ENCODE data around the gene PDZRN4. TPM values are rescaled to one million over a fixed set of nuclear protein-coding genes. Genes with fewer than 3 reads are reported as not detected.

PDZRN4 gene
- total RNA-seq, 1 donor from 2014 or later: 24.8 TPM

DNA sequence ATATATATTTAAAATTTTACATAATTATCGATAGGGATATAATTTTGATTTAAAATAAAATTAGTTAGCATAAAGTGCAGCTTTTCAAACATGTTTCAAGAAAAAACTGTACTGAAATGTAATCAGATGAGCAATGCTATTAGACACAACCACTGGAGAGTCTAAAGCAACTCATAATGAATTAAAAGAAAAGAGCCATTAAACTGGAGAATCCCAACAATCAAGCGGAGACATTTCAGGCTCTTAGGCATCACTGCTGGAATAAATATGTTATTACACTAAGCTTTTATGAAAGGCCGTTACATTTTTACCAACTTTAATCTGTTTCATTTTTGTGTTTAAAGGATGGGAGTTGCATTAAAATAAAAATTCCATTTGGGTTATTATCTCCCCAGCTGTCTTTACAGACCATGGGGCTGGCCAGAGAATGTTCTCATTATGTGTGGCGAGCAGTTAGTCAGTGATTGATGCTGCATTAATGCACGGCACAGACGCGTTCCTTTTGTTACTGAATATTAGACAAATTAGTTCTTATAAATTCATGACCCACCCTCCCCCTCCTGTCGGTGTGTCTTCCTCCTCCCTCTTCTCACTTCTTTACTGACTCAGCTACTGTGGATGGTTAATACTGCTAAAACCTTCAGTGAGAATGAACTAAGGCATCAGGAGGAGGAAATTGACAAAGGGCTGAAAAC lies 156.8 kb downstream of the PDZRN4 start:
- DNase-seq (ENCODE audit: extremely low spot score in 2 of 2): no peak
- no peaks in the 10 kb centered on the region for H3K27me3 ChIP-seq
- H3K4me1 ChIP-seq: no peaks in the 10 kb centered on the region
- H3K27ac ChIP-seq: no peak overlapping the region
- no peaks in the 10 kb centered on the region for H3K36me3 ChIP-seq
- H3K9me3 ChIP-seq: no peaks in the 10 kb centered on the region
- no peak for TF ChIP-seq POLR2A (IDR thresholded peaks at IDR 0.05)
- TF ChIP-seq, protein P1, sequence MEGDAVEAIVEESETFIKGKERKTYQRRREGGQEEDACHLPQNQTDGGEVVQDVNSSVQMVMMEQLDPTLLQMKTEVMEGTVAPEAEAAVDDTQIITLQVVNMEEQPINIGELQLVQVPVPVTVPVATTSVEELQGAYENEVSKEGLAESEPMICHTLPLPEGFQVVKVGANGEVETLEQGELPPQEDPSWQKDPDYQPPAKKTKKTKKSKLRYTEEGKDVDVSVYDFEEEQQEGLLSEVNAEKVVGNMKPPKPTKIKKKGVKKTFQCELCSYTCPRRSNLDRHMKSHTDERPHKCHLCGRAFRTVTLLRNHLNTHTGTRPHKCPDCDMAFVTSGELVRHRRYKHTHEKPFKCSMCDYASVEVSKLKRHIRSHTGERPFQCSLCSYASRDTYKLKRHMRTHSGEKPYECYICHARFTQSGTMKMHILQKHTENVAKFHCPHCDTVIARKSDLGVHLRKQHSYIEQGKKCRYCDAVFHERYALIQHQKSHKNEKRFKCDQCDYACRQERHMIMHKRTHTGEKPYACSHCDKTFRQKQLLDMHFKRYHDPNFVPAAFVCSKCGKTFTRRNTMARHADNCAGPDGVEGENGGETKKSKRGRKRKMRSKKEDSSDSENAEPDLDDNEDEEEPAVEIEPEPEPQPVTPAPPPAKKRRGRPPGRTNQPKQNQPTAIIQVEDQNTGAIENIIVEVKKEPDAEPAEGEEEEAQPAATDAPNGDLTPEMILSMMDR (IDR thresholded peaks at IDR 0.05): no peak
- TF ChIP-seq POLR2AphosphoS5 (IDR thresholded peaks at IDR 0.05; ENCODE audit: insufficient read depth in 1 of 2, low read depth in 1 of 2): no peak
- intact Hi-C loops (cut with DNase I): no loop called here
- no peak overlapping the region for H3K4me3 ChIP-seq

- TF ChIP-seq, protein P1 (IDR thresholded peaks at IDR 0.05): no peak
- TF ChIP-seq POLR2A (IDR thresholded peaks at IDR 0.05) (no peak), POLR2AphosphoS5 (IDR thresholded peaks at IDR 0.05; ENCODE audit: insufficient read depth in 1 of 2, low read depth in 1 of 2) (no peak)
- Histone ChIP-seq H3K4me3 (no peak overlapping the region), H3K27me3 (no peaks in the 10 kb centered on the region), H3K27ac (no peak overlapping the region), H3K4me1 (no peaks in the 10 kb centered on the region), H3K36me3 (no peaks in the 10 kb centered on the region), H3K9me3 (no peaks in the 10 kb centered on the region)
- intact Hi-C loops (cut with DNase I): no loop called here
- DNase-seq (ENCODE audit: extremely low spot score in 2 of 2): no peak
Measured at GRCh38 chr12:41348198-41348597, 160.1 kb downstream of the PDZRN4 start.

- no peak for DNase-seq (ENCODE audit: extremely low spot score in 2 of 2)
- Histone ChIP-seq H3K9me3 (no peaks in the 10 kb centered on the region), H3K27ac (no peak overlapping the region), H3K4me3 (no peak overlapping the region), H3K27me3 (no peaks in the 10 kb centered on the region), H3K36me3 (no peaks in the 10 kb centered on the region), H3K4me1 (no peaks in the 10 kb centered on the region)
- TF ChIP-seq POLR2A (IDR thresholded peaks at IDR 0.05): no peak
- TF ChIP-seq, protein P1 (IDR thresholded peaks at IDR 0.05): no peak
- no peak for TF ChIP-seq POLR2AphosphoS5 (IDR thresholded peaks at IDR 0.05; ENCODE audit: insufficient read depth in 1 of 2, low read depth in 1 of 2)
- intact Hi-C loops (cut with DNase I): no loop called here
Measured at GRCh38 chr12:41356181-41356580, 168.1 kb downstream of the PDZRN4 start.

DNA sequence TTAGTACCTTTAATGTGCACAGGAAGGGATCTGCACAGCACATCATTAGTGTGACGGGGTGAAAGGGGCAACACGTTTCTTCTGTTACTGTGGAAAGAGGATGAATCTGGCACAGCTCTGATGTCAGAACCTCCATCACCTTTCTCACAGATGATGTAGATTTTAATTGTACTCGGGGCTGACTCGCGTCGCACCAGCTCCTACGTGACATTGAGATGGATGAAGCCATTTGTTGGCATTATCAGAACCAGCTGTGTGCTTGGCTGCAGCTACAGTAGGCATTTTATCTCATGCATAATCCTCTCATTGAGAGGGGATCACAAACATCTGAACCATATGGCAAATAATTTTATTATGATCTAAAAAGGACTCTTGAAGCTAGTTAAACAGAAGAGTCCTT lies 173.6 kb downstream of the PDZRN4 start:
- Histone ChIP-seq H3K27ac (no peak overlapping the region), H3K9me3 (no peaks in the 10 kb centered on the region), H3K36me3 (no peaks in the 10 kb centered on the region), H3K4me3 (no peak overlapping the region), H3K27me3 (no peaks in the 10 kb centered on the region), H3K4me1 (no peaks in the 10 kb centered on the region)
- DNase-seq (ENCODE audit: extremely low spot score in 2 of 2): no peak
- intact Hi-C loops (cut with DNase I): no loop called here
- TF ChIP-seq POLR2A (IDR thresholded peaks at IDR 0.05): no peak
- TF ChIP-seq, protein P1 (IDR thresholded peaks at IDR 0.05): no peak
- no peak for TF ChIP-seq POLR2AphosphoS5 (IDR thresholded peaks at IDR 0.05; ENCODE audit: insufficient read depth in 1 of 2, low read depth in 1 of 2)

- no peak for DNase-seq (ENCODE audit: extremely low spot score in 2 of 2)
- intact Hi-C loops (cut with DNase I): no loop called here
- TF ChIP-seq POLR2AphosphoS5 (IDR thresholded peaks at IDR 0.05; ENCODE audit: insufficient read depth in 1 of 2, low read depth in 1 of 2) (no peak), POLR2A (IDR thresholded peaks at IDR 0.05) (no peak)
- TF ChIP-seq, protein P1 (IDR thresholded peaks at IDR 0.05): no peak
Measured at GRCh38 chr12:41362510-41362909, 174.4 kb downstream of the PDZRN4 start.

More at GRCh38 chr12:41362510-41362909, 174.4 kb downstream of the PDZRN4 start:
- H3K9me3 ChIP-seq: no peaks in the 10 kb centered on the region
- no peak overlapping the region for H3K27ac ChIP-seq
- H3K36me3 ChIP-seq: no peaks in the 10 kb centered on the region
- H3K4me1 ChIP-seq: no peaks in the 10 kb centered on the region
- no peaks in the 10 kb centered on the region for H3K27me3 ChIP-seq
- H3K4me3 ChIP-seq: no peak overlapping the region
